H9 (cell line): ENCODE measurements around the gene CNOT4. TPM values are rescaled to one million over a fixed set of nuclear protein-coding genes. Genes with fewer than 3 reads are reported as not detected.

Experiments used
- DNase-seq: peaks from one replicate; pipeline ENCODE4 v3.0.0-alpha.2; 2017
- H2AFZ ChIP-seq: one replicate; pipeline ENCODE4 v1.6.1; 2013; ENCODE audit warnings: mild to moderate bottlenecking, low read length, control low read depth, moderate library complexity
- H2AK5ac ChIP-seq: 2 replicates; pipeline ENCODE4 v1.6.1; 2013; ENCODE audit warnings: low read length, control low read depth, mixed read lengths; ENCODE audit not compliant: insufficient read length
- H2BK120ac ChIP-seq: one replicate; pipeline ENCODE4 v1.6.1; 2013; ENCODE audit warnings: low read depth, mild to moderate bottlenecking, low read length, control low read depth, inconsistent platforms; ENCODE audit not compliant: poor library complexity, severe bottlenecking
- H2BK12ac ChIP-seq: 2 replicates; pipeline ENCODE4 v1.6.1; 2013; ENCODE audit warnings: low read length, control low read depth, mixed read lengths, low read depth; ENCODE audit not compliant: insufficient read length
- H2BK15ac ChIP-seq: 2 replicates; pipeline ENCODE4 v1.6.1; 2013; ENCODE audit warnings: low read depth, low read length, control low read depth
- H2BK20ac ChIP-seq: one replicate; pipeline ENCODE4 v1.6.1; 2013; ENCODE audit warnings: low read depth, mild to moderate bottlenecking, low read length, control low read depth, inconsistent platforms; ENCODE audit not compliant: poor library complexity, severe bottlenecking
- H2BK5ac ChIP-seq: 2 replicates; pipeline ENCODE4 v1.6.1; 2013; ENCODE audit warnings: low read length, control low read depth, mixed read lengths; ENCODE audit not compliant: insufficient read length
- H3K14ac ChIP-seq: 2 replicates; pipeline ENCODE4 v1.6.1; 2013; ENCODE audit warnings: low read length, control low read depth; ENCODE audit not compliant: insufficient read depth
- H3K18ac ChIP-seq: 2 replicates; pipeline ENCODE4 v1.6.1; 2013; ENCODE audit warnings: low read depth, mild to moderate bottlenecking, mixed read lengths, low read length, control low read depth; ENCODE audit not compliant: insufficient read length
- H3K23ac ChIP-seq: 2 replicates; pipeline ENCODE4 v1.6.1; 2013; ENCODE audit warnings: low read length, control low read depth, mixed read lengths, low read depth; ENCODE audit not compliant: insufficient read length
- H3K23me2 ChIP-seq: 2 replicates; pipeline ENCODE4 v1.6.1; 2013; ENCODE audit warnings: low read depth, mild to moderate bottlenecking, mixed read lengths, low read length, control low read depth; ENCODE audit not compliant: insufficient read length, poor library complexity, severe bottlenecking
- H3K27ac ChIP-seq: 2 replicates; pipeline ENCODE4 v1.5.1; 2013; ENCODE audit warnings: low read length, control low read depth, mixed read lengths, low read depth; ENCODE audit not compliant: insufficient read length
- H3K27me3 ChIP-seq: 2 replicates; pipeline ENCODE4 v1.6.1; 2013; ENCODE audit warnings: low read length, control low read depth, inconsistent platforms; ENCODE audit not compliant: insufficient read depth
- H3K4ac ChIP-seq: 2 replicates; pipeline ENCODE4 v1.6.1; 2013; ENCODE audit warnings: low read depth, mild to moderate bottlenecking, control low read depth, inconsistent platforms, low read length, moderate library complexity
- H3K4me1 ChIP-seq: 2 replicates; pipeline ENCODE4 v1.6.1; 2013; ENCODE audit warnings: low read length, control low read depth, inconsistent platforms; ENCODE audit not compliant: insufficient read depth
- H3K4me2 ChIP-seq: 2 replicates; pipeline ENCODE4 v1.6.1; 2013; ENCODE audit warnings: low read length, control low read depth, mixed read lengths; ENCODE audit not compliant: insufficient read length, insufficient read depth
- H3K56ac ChIP-seq: 2 replicates; pipeline ENCODE4 v1.6.1; 2013; ENCODE audit warnings: low read depth, mild to moderate bottlenecking, mixed read lengths, low read length, control low read depth; ENCODE audit not compliant: insufficient read length
- H3K79me1 ChIP-seq: 2 replicates; pipeline ENCODE4 v1.6.1; 2013; ENCODE audit warnings: low read depth, mild to moderate bottlenecking, moderate library complexity, low read length, control low read depth, inconsistent platforms; ENCODE audit not compliant: insufficient read depth, poor library complexity, severe bottlenecking
- H3K79me2 ChIP-seq: 2 replicates; pipeline ENCODE4 v1.6.1; 2013; ENCODE audit warnings: low read length, control low read depth, inconsistent platforms; ENCODE audit not compliant: insufficient read depth
- H3K9ac ChIP-seq: 2 replicates; pipeline ENCODE4 v1.6.1; 2013; ENCODE audit warnings: low read length, control low read depth, mixed read lengths; ENCODE audit not compliant: insufficient read length; ENCODE audit errors: extremely low read depth
- H3K9me3 ChIP-seq: one replicate; pipeline ENCODE4 v1.6.1; 2013; ENCODE audit warnings: low read depth, low read length, inconsistent platforms; ENCODE audit not compliant: control insufficient read depth
- H3T11ph ChIP-seq: one replicate; pipeline ENCODE4 v1.6.1; 2013; ENCODE audit warnings: mild to moderate bottlenecking, low read length, control low read depth, inconsistent platforms
- H4K20me1 ChIP-seq: one replicate; pipeline ENCODE4 v1.6.1; 2013; ENCODE audit not compliant: control insufficient read depth, insufficient read length, insufficient read depth
- H4K5ac ChIP-seq: 2 replicates; pipeline ENCODE4 v1.6.1; 2013; ENCODE audit warnings: low read depth, mild to moderate bottlenecking, mixed read lengths, low read length, control low read depth; ENCODE audit not compliant: insufficient read length
- H4K8ac ChIP-seq: replicated peaks from 2 replicates; pipeline ENCODE4 v1.6.1; 2013; ENCODE audit warnings: low read length, control low read depth, mixed read lengths, low read depth; ENCODE audit not compliant: insufficient read length
- H4K91ac ChIP-seq: 2 replicates; pipeline ENCODE4 v1.6.1; 2013; ENCODE audit warnings: low read depth, mild to moderate bottlenecking, moderate library complexity, mixed read lengths, low read length, control low read depth; ENCODE audit not compliant: insufficient read length
- H3K27ac Mint-ChIP-seq, 3 experiments: 2 replicates in 2 of 3; 3 replicates in 1 of 3; pipeline ENCODE4 v1.8.0; 2020 to 2021; ENCODE audit warnings: mixed read lengths in 3 of 3, mild to moderate bottlenecking in 1 of 3, moderate library complexity in 1 of 3
- H3K27me3 Mint-ChIP-seq: 2 replicates; pipeline ENCODE4 v1.8.0; 2021; ENCODE audit warnings: low read depth, mild to moderate bottlenecking, moderate library complexity, mixed read lengths
- H3K36me3 Mint-ChIP-seq, 3 experiments: 2 replicates in 2 of 3; 3 replicates in 1 of 3; pipeline ENCODE4 v1.8.0; 2020 to 2021; ENCODE audit warnings: low read depth in 3 of 3, mixed read lengths in 3 of 3; ENCODE audit not compliant: insufficient read depth in 1 of 3
- H3K4me1 Mint-ChIP-seq, 2 experiments: 2 replicates each; pipeline ENCODE4 v1.8.0; 2020; ENCODE audit warnings: mixed read lengths in 2 of 2
- H3K4me3 Mint-ChIP-seq, 2 experiments: 2 replicates in 1 of 2; 3 replicates in 1 of 2; pipeline ENCODE4 v1.8.0; 2020 to 2021; ENCODE audit warnings: mild to moderate bottlenecking in 2 of 2, mixed read lengths in 2 of 2, moderate library complexity in 1 of 2
- H3K9me3 Mint-ChIP-seq, 2 experiments: 2 replicates in 1 of 2; 3 replicates in 1 of 2; pipeline ENCODE4 v1.8.0; 2020; ENCODE audit warnings: mild to moderate bottlenecking in 2 of 2, mixed read lengths in 2 of 2, moderate library complexity in 1 of 2
- CTCF ChIP-seq: fragments of 200-600 bp; sonication (generic); conservative IDR thresholded peaks from 3 replicates; pipeline ENCODE4 v1.8.0; 2021; ENCODE audit warnings: antibody characterized with exemption, mild to moderate bottlenecking
- WGBS: extraction: QIAGEN DNeasy Blood & Tissue Kit; methylation state at CpG from one replicate; pipeline ENCODE4 v1.1.7; 2013; ENCODE audit warnings: missing lambda C conversion rate, low lambda C conversion rate, mixed read lengths; ENCODE audit not compliant: insufficient read length; ENCODE audit errors: extremely low coverage; 5-methylcytosine and 5-hydroxymethylcytosine counted together
- total RNA-seq: library from RNA; stranded (reverse); gene quantifications from 2 replicates; pipeline ENCODE4 v1.2.1, GENCODE V29; 2021

The CNOT4 gene
- total RNA-seq, 1 experiment from 2014 or later, result 27.4 TPM

- Histone ChIP-seq H3K23me2 (no peaks in the 10 kb centered on the region), H4K8ac (no peak overlapping the region), H2BK5ac (no peak overlapping the region), H2BK20ac (no peak overlapping the region), H3K18ac (no peak overlapping the region), H2AFZ (no peak overlapping the region), H3K14ac (no peak overlapping the region), H4K91ac (no peak overlapping the region), H3K9ac (no peak overlapping the region), H3K4me2 (no peak overlapping the region), H2BK12ac (no peak overlapping the region), H4K5ac (no peak overlapping the region), H2BK15ac (no peak overlapping the region), H3K9me3 (no peaks in the 10 kb centered on the region), H3K27ac (no peak overlapping the region), H3K23ac (no peak overlapping the region), H3K56ac (no peak overlapping the region), H3K4me1 (no peaks in the 10 kb centered on the region), H2AK5ac (no peak overlapping the region), H3K27me3 (no peaks in the 10 kb centered on the region), H2BK120ac (no peak overlapping the region), H3K79me1 (no peaks in the 10 kb centered on the region), H3K79me2 (no peaks in the 10 kb centered on the region), H3T11ph (no peak overlapping the region), H4K20me1 (no peaks in the 10 kb centered on the region), H3K4ac (no peak overlapping the region)
- H3K4me3 Mint-ChIP-seq, result no peak overlapping the region
- no peaks in the 10 kb centered on the region for H3K27me3 Mint-ChIP-seq
- WGBS, result no CpG with 5 or more reads among the region's 4 CpGs
- DNase-seq, result no peak
- H3K4me1 Mint-ChIP-seq, result peaks cover 10% of the 10 kb centered on the region in 2 experiments
- peaks cover 2 to 15% (median 10%) of the 10 kb centered on the region in 3 experiments; a peak in 6 of 7 replicates for H3K36me3 Mint-ChIP-seq
- TF ChIP-seq CTCF, result no peak
- H3K27ac Mint-ChIP-seq, result no peak overlapping the region
- H3K9me3 Mint-ChIP-seq, result no peaks in the 10 kb centered on the region
Observed at GRCh38 chr7:135392701-135393100, 117.2 kb downstream of the CNOT4 start.
